Activated naive CD8-positive, alpha-beta T cell treated with anti-CD3 and anti-CD28 coated beads, Interleukin-2, amount 50 U/mL, for 24 hours (primary cell): ENCODE data around the gene LMAN1L.
A peak's percentile ranks its signal among the peaks of the same experiment; 100 is the strongest.

Source experiments
- ATAC-seq: fragments of 150-1000 bp; cut with Tn5 transposase; one replicate; pipeline ENCODE4 v1.10.0; 2021
- DNase-seq: peaks from one replicate; pipeline ENCODE4 v3.0.0; 2021
- H3K27ac Mint-ChIP-seq: one replicate; pipeline ENCODE4 v1.8.0; 2021; ENCODE audit warnings: mild to moderate bottlenecking, mixed read lengths
- H3K27me3 Mint-ChIP-seq: one replicate; pipeline ENCODE4 v1.8.0; 2021; ENCODE audit warnings: mixed read lengths
- H3K36me3 Mint-ChIP-seq: one replicate; pipeline ENCODE4 v1.8.0; 2021; ENCODE audit warnings: low read depth, mixed read lengths
- H3K4me1 Mint-ChIP-seq: one replicate; pipeline ENCODE4 v1.8.0; 2021; ENCODE audit warnings: mixed read lengths
- H3K4me3 Mint-ChIP-seq: one replicate; pipeline ENCODE4 v1.8.0; 2021; ENCODE audit warnings: mild to moderate bottlenecking, moderate library complexity, mixed read lengths
- H3K9me3 Mint-ChIP-seq: one replicate; pipeline ENCODE4 v1.8.0; 2021; ENCODE audit warnings: mixed read lengths

Gene LMAN1L

DNA sequence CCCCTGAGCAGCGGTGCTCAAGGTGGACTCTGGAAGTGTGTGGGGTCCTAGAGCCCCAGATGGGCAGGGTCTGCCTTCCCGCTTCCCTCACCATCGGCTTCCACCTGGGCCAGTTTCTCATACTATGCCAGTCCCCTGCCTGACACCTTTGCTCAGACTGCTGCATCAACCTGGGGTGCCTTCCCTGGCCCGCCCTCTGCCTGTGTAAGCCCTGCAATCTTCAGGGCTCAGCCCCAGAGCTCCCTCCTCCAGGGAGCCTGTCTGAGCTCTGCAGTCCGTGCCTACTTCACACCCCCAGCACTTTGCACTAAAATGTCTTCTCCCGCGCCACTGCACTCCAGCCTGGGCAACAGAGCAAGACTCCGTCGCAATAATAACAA lies 17.7 kb upstream of the LMAN1L start:
- H3K9me3 Mint-ChIP-seq, result no peaks in the 10 kb centered on the region
- peak overlapping the region; percentile 87 for H3K27ac Mint-ChIP-seq
- H3K36me3 Mint-ChIP-seq, result peaks cover 44% of the 10 kb centered on the region
- peak overlapping the region; percentile 6 for H3K4me3 Mint-ChIP-seq
- DNase-seq (no peak), ATAC-seq (no peak)
- H3K27me3 Mint-ChIP-seq, result no peaks in the 10 kb centered on the region
- H3K4me1 Mint-ChIP-seq, result peaks cover 96% of the 10 kb centered on the region

DNA sequence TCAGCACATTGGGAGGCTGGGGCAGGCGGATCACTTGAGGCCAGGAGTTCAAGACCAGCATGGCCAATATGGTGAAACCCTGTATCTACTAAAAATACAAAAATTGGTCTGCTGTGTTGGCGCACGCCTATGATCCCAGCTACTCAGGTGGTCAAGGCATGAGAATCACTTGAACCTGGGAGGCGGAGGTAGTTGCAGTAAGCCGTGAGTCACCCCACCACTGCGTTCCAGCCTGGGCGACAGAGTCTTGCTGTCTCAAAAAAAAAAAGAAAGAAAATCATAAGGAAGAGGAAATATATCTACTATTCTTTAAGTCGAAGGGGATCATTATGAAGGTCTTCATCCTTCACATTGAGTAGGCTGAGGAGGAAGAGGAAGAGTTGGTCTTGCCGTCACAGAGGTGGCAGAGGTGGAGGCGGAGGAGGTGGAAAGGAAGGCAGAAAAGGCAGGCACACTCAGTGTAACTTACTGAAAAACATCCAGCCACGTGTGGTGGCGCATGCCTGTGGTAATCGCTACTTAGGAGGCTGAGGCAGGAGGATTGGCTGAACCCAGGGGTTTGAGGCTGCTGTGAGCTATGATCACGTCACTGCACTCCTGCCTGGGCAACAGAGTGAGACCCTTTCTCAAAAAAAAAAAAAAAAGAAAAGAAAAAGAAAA lies 16.5 kb upstream of the LMAN1L start:
- peak; percentile 31 for ATAC-seq
- peak overlapping the region; percentile 61 for H3K4me3 Mint-ChIP-seq
- no peaks in the 10 kb centered on the region for H3K27me3 Mint-ChIP-seq
- H3K27ac Mint-ChIP-seq, result peak overlapping the region; percentile 98
- no peaks in the 10 kb centered on the region for H3K9me3 Mint-ChIP-seq
- peak; percentile 59 for DNase-seq
- H3K36me3 Mint-ChIP-seq, result peaks cover 47% of the 10 kb centered on the region
- H3K4me1 Mint-ChIP-seq, result peaks cover 88% of the 10 kb centered on the region

DNA sequence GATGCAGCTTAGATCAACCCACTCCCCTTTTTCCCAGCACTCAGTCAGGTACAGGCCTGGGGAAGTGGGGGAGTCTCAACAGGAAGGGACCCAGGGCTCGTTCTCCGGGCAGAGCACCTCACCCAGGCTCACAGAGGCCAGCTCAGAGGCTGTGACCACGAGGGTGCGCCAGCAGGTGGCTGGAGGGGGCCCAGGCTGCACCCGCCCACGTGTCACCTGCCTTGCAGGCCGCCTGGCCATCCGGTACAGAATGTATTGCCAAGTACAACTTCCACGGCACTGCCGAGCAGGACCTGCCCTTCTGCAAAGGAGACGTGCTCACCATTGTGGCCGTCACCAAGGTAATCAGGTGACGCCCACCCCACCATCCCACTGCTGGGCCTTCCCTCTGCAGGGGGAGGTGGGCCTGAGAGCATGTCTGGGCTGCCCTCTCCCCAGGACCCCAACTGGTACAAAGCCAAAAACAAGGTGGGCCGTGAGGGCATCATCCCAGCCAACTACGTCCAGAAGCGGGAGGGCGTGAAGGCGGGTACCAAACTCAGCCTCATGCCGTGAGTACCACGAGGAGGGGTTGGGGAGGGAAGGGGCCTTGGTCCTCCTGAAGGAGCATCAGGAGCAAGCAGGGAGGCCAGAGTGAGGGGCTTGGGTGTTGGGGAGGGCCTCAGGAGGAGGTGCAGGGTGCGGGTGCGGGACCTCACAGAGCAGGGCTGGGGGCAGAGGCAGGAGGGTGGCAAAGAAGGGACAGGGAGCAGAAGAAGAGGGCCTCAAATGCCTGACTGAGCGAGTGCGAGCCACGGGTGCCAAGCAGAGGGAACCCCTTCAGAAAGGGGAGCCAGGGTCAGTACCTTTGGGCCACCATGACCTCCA lies 14.0 kb upstream of the LMAN1L start:
- no peaks in the 10 kb centered on the region for H3K9me3 Mint-ChIP-seq
- peaks cover 53% of the 10 kb centered on the region for H3K36me3 Mint-ChIP-seq
- peak overlapping the region; percentile 84 for H3K27ac Mint-ChIP-seq
- H3K4me3 Mint-ChIP-seq, result no peak overlapping the region
- H3K4me1 Mint-ChIP-seq, result peaks cover 63% of the 10 kb centered on the region
- no peaks in the 10 kb centered on the region for H3K27me3 Mint-ChIP-seq
- no peak for ATAC-seq
- no peak for DNase-seq

DNA sequence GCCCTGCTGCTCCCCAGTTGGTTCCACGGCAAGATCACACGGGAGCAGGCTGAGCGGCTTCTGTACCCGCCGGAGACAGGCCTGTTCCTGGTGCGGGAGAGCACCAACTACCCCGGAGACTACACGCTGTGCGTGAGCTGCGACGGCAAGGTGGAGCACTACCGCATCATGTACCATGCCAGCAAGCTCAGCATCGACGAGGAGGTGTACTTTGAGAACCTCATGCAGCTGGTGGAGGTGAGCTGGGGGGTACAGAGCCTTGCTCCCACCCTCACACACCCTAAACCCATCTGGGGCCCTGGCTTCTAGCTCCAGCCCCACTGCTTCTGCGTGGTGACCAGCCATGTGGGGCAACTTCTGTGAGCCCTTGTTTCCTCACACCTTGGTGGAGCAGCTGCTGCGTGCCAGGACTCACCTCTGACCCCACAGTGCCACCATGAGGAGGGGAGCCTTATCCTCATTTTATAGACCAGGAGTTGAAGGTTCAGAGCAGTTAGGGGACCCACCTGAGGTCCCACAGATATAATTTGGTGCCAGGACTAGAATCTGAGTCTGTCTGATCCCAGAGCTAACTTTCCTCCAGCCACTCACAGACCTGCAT lies 13.3 kb upstream of the LMAN1L start:
- DNase-seq, result peak; percentile 41
- peak overlapping the region; percentile 84 for H3K27ac Mint-ChIP-seq
- H3K36me3 Mint-ChIP-seq, result peaks cover 60% of the 10 kb centered on the region
- peaks cover 58% of the 10 kb centered on the region for H3K4me1 Mint-ChIP-seq
- no peaks in the 10 kb centered on the region for H3K27me3 Mint-ChIP-seq
- peak; percentile 1 for ATAC-seq
- H3K4me3 Mint-ChIP-seq, result no peak overlapping the region
- H3K9me3 Mint-ChIP-seq, result no peaks in the 10 kb centered on the region

DNA sequence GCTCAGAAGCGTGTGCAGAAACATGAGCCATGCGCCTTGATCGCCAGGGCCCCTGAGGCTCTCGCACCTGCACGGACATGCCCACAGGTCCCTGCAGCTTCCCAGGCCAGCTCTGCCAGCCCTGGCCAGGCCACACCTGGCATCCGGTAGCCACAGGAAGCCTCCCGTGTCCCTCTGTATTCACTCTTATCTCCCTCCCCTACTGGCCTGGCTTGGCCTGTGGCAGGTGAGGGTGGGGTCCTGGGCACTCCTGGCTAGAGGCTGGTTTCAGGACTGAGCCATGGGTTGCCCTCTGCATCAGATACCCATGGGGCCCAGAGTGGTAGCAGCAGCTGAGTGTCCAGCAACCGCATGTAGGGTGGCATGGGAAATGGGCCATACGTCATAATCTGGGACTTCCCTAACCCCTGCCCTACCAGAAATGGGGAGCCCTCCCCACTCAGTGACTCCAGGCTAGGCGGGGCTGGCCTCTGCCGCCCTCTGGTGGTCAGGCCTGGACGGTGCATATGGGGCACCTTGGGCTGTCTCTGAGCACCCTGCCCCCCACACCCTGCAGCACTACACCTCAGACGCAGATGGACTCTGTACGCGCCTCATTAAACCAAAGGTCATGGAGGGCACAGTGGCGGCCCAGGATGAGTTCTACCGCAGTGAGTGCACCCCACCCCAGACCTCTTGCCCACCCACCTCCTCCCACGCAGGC lies 12.6 kb upstream of the LMAN1L start:
- peaks cover 59% of the 10 kb centered on the region for H3K36me3 Mint-ChIP-seq

DNA sequence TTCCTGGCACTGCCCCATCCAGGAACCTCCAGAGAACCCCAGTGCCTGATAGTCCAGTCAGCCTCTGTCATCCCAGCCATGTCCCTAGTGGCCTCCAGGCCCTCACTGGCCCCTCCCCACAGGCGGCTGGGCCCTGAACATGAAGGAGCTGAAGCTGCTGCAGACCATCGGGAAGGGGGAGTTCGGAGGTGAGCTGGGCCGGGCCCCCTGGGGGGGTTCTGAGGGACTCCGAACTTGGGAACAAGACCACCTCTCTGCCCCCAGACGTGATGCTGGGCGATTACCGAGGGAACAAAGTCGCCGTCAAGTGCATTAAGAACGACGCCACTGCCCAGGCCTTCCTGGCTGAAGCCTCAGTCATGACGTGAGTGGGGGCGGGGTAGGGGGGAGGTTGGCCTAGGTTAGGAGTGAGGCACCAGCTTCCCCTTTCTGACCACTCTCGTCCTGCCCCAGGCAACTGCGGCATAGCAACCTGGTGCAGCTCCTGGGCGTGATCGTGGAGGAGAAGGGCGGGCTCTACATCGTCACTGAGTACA lies 12.0 kb upstream of the LMAN1L start:
- Mint-ChIP-seq H3K27ac (peak overlapping the region; percentile 84), H3K4me3 (no peak overlapping the region), H3K4me1 (peaks cover 49% of the 10 kb centered on the region), H3K9me3 (no peaks in the 10 kb centered on the region), H3K36me3 (peaks cover 55% of the 10 kb centered on the region), H3K27me3 (no peaks in the 10 kb centered on the region)
- ATAC-seq (no peak), DNase-seq (no peak)

More for the DNA sequence above, 12.6 kb upstream of the LMAN1L start:
- Mint-ChIP-seq H3K4me1 (peaks cover 54% of the 10 kb centered on the region), H3K9me3 (no peaks in the 10 kb centered on the region), H3K27ac (peak overlapping the region; percentile 84), H3K4me3 (no peak overlapping the region), H3K27me3 (no peaks in the 10 kb centered on the region)
- DNase-seq (peak; percentile 89), ATAC-seq (peak; percentile 85)

DNA sequence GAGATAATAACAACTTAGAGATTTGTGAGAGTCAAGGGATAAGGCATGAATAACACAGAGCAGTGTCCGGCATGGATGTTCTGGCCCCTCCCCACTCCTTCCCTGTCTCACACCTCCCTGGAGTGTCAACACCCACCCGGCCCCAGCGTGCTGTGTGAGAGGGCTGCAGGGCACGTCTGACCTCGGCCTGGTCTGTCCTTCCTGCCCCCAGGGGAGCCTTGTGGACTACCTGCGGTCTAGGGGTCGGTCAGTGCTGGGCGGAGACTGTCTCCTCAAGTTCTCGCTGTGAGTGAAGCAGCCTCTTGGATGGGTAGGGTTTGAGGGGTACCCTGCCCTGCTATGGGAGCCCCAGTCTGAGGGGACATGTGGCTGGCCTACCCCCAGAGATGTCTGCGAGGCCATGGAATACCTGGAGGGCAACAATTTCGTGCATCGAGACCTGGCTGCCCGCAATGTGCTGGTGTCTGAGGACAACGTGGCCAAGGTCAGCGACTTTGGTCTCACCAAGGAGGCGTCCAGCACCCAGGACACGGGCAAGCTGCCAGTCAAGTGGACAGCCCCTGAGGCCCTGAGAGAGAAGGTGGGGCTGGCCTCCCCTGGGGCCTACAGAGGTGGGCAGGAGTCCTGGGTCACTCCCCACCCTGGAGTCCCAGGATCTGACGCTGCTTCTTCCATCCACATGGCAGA lies 11.2 kb upstream of the LMAN1L start:
- peaks cover 45% of the 10 kb centered on the region for H3K4me1 Mint-ChIP-seq
- H3K36me3 Mint-ChIP-seq, result peaks cover 50% of the 10 kb centered on the region

DNA sequence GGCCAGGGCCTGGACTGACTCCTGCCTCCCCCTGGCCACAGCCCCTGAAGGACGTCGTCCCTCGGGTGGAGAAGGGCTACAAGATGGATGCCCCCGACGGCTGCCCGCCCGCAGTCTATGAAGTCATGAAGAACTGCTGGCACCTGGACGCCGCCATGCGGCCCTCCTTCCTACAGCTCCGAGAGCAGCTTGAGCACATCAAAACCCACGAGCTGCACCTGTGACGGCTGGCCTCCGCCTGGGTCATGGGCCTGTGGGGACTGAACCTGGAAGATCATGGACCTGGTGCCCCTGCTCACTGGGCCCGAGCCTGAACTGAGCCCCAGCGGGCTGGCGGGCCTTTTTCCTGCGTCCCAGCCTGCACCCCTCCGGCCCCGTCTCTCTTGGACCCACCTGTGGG lies 10.3 kb upstream of the LMAN1L start:
- no peak for ATAC-seq
- peaks cover 42% of the 10 kb centered on the region for H3K4me1 Mint-ChIP-seq
- no peaks in the 10 kb centered on the region for H3K9me3 Mint-ChIP-seq
- no peak for DNase-seq
- H3K27ac Mint-ChIP-seq, result no peak overlapping the region
- H3K27me3 Mint-ChIP-seq, result no peaks in the 10 kb centered on the region
- H3K4me3 Mint-ChIP-seq, result no peak overlapping the region
- H3K36me3 Mint-ChIP-seq, result peaks cover 47% of the 10 kb centered on the region

More for the DNA sequence above, 11.2 kb upstream of the LMAN1L start:
- Mint-ChIP-seq H3K27ac (no peak overlapping the region), H3K27me3 (no peaks in the 10 kb centered on the region), H3K4me3 (no peak overlapping the region), H3K9me3 (no peaks in the 10 kb centered on the region)
- ATAC-seq (no peak), DNase-seq (no peak)

DNA sequence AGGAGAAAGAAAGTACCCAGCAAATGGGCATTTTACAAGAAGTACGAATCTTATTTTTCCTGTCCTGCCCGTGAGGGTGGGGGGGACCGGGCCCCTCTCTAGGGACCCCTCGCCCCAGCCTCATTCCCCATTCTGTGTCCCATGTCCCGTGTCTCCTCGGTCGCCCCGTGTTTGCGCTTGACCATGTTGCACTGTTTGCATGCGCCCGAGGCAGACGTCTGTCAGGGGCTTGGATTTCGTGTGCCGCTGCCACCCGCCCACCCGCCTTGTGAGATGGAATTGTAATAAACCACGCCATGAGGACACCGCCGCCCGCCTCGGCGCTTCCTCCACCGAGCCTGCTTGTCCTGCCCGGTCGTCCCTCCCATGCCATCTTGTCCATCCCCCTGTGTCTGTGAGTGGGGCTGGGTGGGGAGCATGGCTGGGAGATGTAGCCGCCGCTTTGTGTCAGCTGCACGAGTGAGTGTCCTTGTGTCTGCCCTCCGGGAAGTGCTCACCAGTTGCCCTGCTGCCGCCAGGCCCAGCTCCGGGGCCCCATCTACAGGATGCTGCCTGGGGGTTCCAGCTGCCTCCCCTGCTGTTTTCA lies 9.7 kb upstream of the LMAN1L start:
- no peak for ATAC-seq
- Mint-ChIP-seq H3K27ac (no peak overlapping the region), H3K36me3 (peaks cover 42% of the 10 kb centered on the region), H3K4me1 (peaks cover 39% of the 10 kb centered on the region), H3K9me3 (no peaks in the 10 kb centered on the region), H3K27me3 (no peaks in the 10 kb centered on the region), H3K4me3 (no peak overlapping the region)
- DNase-seq, result no peak

DNA sequence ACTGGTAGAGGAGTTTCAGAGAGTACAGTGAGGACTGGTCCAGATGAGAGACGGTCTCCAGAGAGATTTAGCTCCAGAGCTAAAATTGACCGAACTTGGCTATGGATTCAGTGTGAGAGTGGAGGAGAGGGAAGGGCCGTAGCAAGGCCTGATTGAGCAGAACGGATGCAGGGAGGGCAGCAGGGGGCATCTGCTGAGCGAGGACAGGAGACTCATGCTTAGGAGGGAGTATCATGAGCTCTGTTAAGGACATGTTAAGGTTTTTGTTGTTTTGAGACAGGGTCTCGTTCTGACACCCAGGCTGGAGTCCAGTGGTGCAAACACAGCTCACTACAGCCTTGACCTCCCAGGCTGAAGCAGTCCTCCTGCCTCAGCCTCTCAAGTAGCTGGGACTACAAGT lies 7.7 kb upstream of the LMAN1L start:
- Mint-ChIP-seq H3K4me3 (no peak overlapping the region), H3K36me3 (peaks cover 35% of the 10 kb centered on the region), H3K27me3 (no peaks in the 10 kb centered on the region), H3K27ac (peak overlapping the region; percentile 2), H3K4me1 (peaks cover 21% of the 10 kb centered on the region), H3K9me3 (no peaks in the 10 kb centered on the region)
- ATAC-seq, result no peak
- no peak for DNase-seq

DNA sequence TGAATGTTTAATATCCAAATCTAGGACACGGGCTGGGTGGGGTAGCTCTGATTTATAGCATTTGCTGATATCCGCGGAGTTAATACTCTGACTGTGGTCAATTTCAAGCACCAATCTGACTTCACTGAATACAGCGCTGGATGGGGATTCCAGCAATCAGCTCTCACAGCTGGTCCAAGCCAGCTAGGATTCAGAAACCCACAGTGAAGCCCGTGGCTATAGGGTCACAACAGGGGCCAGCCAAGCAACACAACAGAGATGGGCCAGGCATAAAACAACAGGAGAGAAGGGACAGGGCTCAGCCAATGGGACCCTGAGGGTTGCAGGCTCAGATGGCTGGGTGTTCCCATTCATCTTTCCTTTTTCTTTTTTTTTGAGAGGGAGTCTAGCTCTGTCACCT lies 5.4 kb upstream of the LMAN1L start:
- no peak for DNase-seq
- Mint-ChIP-seq H3K27me3 (no peaks in the 10 kb centered on the region), H3K27ac (peak overlapping the region; percentile 81), H3K4me3 (no peak overlapping the region), H3K4me1 (peaks cover 17% of the 10 kb centered on the region), H3K36me3 (peaks cover 15% of the 10 kb centered on the region), H3K9me3 (no peaks in the 10 kb centered on the region)
- peak; percentile 12 for ATAC-seq

DNA sequence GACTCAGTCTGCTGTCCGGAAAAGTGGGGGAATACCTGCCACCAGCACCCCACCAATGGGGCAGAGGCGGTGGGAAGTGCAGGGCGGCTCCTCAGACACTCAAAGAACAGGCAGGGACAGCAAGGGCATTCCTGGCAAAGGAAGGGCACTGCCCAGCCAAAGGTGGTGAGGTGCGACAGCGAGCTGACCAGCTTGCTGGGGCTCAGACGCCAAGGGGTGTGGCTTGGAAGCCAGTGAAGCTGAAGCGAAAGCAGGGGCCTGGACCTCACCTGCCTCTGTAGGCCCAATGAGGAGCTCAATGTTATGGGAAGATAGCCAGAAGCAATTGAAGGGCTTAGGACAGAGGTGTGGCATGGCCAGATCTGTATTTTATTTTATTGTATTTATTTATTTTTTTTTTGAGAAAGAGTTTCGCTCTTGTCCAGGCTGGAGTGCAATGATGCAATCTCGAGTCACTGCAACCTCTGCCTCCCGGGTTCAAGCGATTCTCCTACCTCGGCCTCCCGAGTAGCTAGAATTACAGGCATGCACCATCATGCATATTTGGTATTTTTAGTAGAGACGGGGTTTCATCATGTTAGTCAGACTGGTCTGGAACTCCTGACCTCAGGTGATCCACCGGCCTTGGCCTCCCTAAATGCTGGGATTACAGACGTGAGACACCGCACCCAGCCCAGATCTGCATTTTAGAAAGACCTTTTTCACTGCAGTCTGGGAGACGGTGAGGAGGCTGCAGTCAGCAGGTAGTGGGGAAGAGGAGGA lies 4.4 kb upstream of the LMAN1L start:
- DNase-seq, result no peak
- Mint-ChIP-seq H3K27me3 (no peaks in the 10 kb centered on the region), H3K4me3 (peak overlapping the region; percentile 15), H3K4me1 (peaks cover 17% of the 10 kb centered on the region), H3K9me3 (no peaks in the 10 kb centered on the region), H3K36me3 (peaks cover 11% of the 10 kb centered on the region), H3K27ac (peak overlapping the region; percentile 81)
- no peak for ATAC-seq

DNA sequence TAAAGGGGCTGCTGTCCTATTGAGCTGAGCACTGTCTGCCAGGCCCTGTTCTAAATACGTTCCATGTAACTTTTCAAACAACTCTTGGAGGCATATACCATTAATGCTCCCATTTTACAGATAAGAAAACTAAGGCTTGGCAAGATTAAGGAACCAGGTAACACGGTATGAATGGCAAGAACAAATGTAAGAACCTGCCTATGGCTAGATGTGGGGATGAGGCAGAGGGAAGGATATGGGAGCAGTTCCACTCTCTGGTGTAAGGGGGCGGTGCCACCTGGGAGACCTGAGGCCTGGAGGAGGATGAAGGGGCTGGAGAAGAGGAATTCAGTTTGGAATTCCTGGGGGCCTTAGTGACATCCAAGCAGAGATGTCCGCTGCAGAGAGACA lies 3.8 kb upstream of the LMAN1L start:
- Mint-ChIP-seq H3K9me3 (no peaks in the 10 kb centered on the region), H3K36me3 (peaks cover 9% of the 10 kb centered on the region), H3K27me3 (no peaks in the 10 kb centered on the region), H3K4me1 (peaks cover 17% of the 10 kb centered on the region), H3K27ac (no peak overlapping the region), H3K4me3 (no peak overlapping the region)
- ATAC-seq, result no peak
- no peak for DNase-seq
